ENCODE measurements around the gene NR2F1-AS1. TPM values are rescaled to one million over a fixed set of nuclear protein-coding genes. Genes with fewer than 3 reads are reported as not detected.
"Not testable (repeated sequence)": the region's sequence is repeated elsewhere in the genome, so short reads cannot be mapped to it uniquely, and the experiment has no call there.

The NR2F1-AS1 gene
- total RNA-seq, 4 donors from 2014 or later, result 0.35 to 9.1 (median 3.2) TPM

DNA sequence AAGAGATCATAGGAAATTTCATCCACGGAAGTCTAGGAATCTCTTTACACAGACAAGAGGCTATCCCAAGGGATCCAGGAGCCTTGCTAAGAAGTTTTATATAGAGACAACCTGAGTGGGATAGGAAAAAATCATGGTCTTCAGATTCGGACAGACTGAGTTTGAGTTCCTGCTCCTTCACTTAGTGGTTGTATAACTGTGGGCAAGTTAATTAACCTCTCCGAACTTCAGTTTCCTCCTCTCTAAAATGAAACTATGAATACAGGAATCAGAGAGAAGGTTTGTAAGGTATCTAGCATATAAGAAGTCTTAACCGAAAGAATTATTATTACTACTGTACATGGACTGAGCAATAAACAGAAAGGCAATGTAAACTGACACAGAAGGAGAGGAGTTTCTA is 35.1 kb downstream of the NR2F1-AS1 start:
- Histone ChIP-seq H3K27me3 (no peaks in the 10 kb centered on the region), H3K4me1 (no peaks in the 10 kb centered on the region), H3K36me3 (no peaks in the 10 kb centered on the region), H3K4me3 (no peak overlapping the region), H3K9me3 (no peaks in the 10 kb centered on the region), H3K27ac (no peak overlapping the region)
- TF ChIP-seq POLR2A (IDR thresholded peaks at IDR 0.05) (no peak), CTCF (IDR thresholded peaks at IDR 0.05) (no peak)
- DNase-seq, result no peak

DNA sequence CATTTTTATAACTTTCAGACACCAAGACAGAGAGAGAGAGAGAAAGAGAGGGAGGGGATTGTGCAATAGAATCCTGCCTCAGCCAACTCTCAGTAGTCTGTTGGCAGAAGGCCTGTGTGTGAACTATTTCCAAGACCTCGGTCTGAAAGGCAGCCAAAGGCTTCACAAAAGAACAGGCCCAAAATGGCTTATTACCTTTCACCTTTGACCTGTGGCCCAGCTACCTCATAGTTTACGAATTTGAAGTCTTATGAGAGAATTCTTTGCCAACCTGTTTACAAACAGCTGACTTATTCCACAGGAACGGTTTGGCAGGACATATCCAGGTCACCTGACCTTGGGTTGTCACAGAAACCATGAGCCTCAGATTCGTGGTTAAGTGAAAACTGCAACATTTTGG is 48.6 kb downstream of the NR2F1-AS1 start:
- no peak overlapping the region for H3K4me3 ChIP-seq
- H3K4me1 ChIP-seq, result no peaks in the 10 kb centered on the region
- H3K36me3 ChIP-seq, result no peaks in the 10 kb centered on the region
- H3K27me3 ChIP-seq, result no peaks in the 10 kb centered on the region
- TF ChIP-seq POLR2A (IDR thresholded peaks at IDR 0.05) (no peak), CTCF (IDR thresholded peaks at IDR 0.05) (no peak)
- peak in 2 of 3 donors; percentile 19 to 69 for DNase-seq
- peak overlapping the region in 1 of 4 donors; percentile 9 for H3K27ac ChIP-seq
- no peaks in the 10 kb centered on the region for H3K9me3 ChIP-seq

DNA sequence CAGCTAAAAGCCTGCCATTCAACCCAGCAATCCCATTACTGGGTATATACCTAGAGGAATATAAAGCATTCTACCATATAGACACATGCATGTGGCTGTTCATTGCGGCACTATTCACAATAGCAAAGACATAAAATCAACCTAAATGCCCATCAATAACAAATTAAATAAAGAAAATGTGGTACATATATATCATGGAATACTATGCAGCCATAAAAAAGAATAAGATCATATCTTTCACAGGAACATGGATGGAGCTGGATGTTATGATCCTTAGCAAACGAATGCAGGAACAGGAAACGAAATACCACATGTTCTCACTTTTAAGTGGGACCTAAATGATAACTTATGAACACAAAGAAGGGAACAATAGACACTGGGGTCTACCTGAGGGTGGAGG is 59.2 kb downstream of the NR2F1-AS1 start:
- not testable (repeated sequence) for H3K27me3 ChIP-seq, H3K36me3 ChIP-seq, H3K4me3 ChIP-seq, H3K27ac ChIP-seq, H3K4me1 ChIP-seq, H3K9me3 ChIP-seq, DNase-seq

- no peak for DNase-seq
- H3K9me3 ChIP-seq, result no peaks in the 10 kb centered on the region
- no peak overlapping the region for H3K27ac ChIP-seq
- TF ChIP-seq CTCF (IDR thresholded peaks at IDR 0.05) (no peak), POLR2A (IDR thresholded peaks at IDR 0.05) (no peak)
- H3K36me3 ChIP-seq, result no peaks in the 10 kb centered on the region
- H3K27me3 ChIP-seq, result no peaks in the 10 kb centered on the region
- H3K4me1 ChIP-seq, result no peaks in the 10 kb centered on the region
- H3K4me3 ChIP-seq, result no peak overlapping the region
Observed at GRCh38 chr5:93519740-93520139, 61.3 kb downstream of the NR2F1-AS1 start.

GRCh38 chr5:93517828-93518227 is 63.2 kb downstream of the NR2F1-AS1 start:
- no peaks in the 10 kb centered on the region for H3K36me3 ChIP-seq
- no peak for DNase-seq
- H3K4me3 ChIP-seq, result no peak overlapping the region
- H3K4me1 ChIP-seq, result no peaks in the 10 kb centered on the region
- TF ChIP-seq POLR2A (IDR thresholded peaks at IDR 0.05), result no peak
- TF ChIP-seq CTCF (IDR thresholded peaks at IDR 0.05), result no peak
- H3K27ac ChIP-seq, result no peak overlapping the region
- no peaks in the 10 kb centered on the region for H3K9me3 ChIP-seq
- H3K27me3 ChIP-seq, result no peaks in the 10 kb centered on the region

DNA sequence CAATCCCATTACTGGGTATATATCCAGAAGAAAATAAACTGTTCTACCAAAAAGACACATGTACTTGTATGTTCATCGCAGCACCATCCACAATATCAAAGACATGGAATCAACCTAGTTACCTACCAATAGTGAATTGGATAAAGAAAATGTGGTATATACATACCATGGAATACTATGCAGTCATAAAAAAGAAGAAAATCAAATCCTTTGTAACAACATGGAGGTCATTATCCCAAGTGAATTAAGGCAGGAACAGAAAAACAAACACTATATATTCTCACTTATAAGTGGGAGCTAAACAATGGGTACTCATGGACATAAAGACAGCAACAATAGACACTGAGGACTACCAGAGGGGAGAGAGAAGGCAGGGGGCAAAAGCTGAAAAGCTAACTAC is 67.7 kb downstream of the NR2F1-AS1 start:
- Histone ChIP-seq H3K4me1 (no peaks in the 10 kb centered on the region), H3K4me3 (no peak overlapping the region), H3K9me3 (no peaks in the 10 kb centered on the region), H3K27me3 (no peaks in the 10 kb centered on the region), H3K36me3 (no peaks in the 10 kb centered on the region), H3K27ac (no peak overlapping the region)
- TF ChIP-seq POLR2A (IDR thresholded peaks at IDR 0.05) (no peak), CTCF (IDR thresholded peaks at IDR 0.05) (no peak)
- DNase-seq, result no peak
